Gastrocnemius medialis (tissue), 4 donors: Measurements from ENCODE around the gene MALRD1.

ENCODE experiments used
- POLR2A ChIP-seq, 2 donors: fragments of 450-650 bp; IDR thresholded peaks; one replicate each; pipeline ENCODE4 v1.6.1; 2017; ENCODE audit warnings: antibody characterized with exemption in 2 of 2, mild to moderate bottlenecking in 2 of 2, moderate library complexity in 2 of 2
- TF ChIP-seq, protein P1 (sequence below), 5 experiments: fragments of 450-650 bp in 3 of 5; fragments of 200-600 bp in 2 of 5; sonication (generic) in 2 of 5; IDR thresholded peaks in 4 of 5; conservative IDR thresholded peaks in 1 of 5; 1 replicate in 4 of 5; 2 replicates in 1 of 5; pipeline ENCODE4 v1.5.1; 2016 to 2019; ENCODE audit warnings: antibody characterized with exemption in 5 of 5, mild to moderate bottlenecking in 3 of 5, moderate library complexity in 3 of 5

DNA sequence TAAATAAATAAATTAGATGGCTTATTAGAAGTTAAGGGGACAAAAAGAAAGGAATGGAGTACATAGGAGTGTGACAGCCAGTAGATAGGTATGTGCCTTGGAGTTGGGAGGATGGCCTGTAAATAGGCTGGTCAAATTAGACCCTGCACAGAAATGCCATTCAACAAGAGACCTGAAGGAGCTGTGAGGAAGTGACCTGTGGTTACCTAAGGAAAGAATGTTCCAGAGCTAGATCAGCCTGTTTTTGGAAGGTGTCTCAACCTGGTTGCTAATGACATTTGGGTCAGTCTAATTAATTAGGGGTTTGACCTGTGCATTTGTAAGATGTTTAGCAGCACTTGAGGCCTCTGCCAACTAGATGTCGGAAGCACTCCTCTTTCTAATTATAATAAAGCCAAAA lies 452.4 kb downstream of the MALRD1 start:
- no peak for TF ChIP-seq POLR2A (IDR thresholded peaks at IDR 0.05)
- TF ChIP-seq, protein P1, sequence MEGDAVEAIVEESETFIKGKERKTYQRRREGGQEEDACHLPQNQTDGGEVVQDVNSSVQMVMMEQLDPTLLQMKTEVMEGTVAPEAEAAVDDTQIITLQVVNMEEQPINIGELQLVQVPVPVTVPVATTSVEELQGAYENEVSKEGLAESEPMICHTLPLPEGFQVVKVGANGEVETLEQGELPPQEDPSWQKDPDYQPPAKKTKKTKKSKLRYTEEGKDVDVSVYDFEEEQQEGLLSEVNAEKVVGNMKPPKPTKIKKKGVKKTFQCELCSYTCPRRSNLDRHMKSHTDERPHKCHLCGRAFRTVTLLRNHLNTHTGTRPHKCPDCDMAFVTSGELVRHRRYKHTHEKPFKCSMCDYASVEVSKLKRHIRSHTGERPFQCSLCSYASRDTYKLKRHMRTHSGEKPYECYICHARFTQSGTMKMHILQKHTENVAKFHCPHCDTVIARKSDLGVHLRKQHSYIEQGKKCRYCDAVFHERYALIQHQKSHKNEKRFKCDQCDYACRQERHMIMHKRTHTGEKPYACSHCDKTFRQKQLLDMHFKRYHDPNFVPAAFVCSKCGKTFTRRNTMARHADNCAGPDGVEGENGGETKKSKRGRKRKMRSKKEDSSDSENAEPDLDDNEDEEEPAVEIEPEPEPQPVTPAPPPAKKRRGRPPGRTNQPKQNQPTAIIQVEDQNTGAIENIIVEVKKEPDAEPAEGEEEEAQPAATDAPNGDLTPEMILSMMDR (IDR thresholded peaks at IDR 0.05 in 4 of 5, conservative IDR thresholded peaks at IDR 0.05 in 1 of 5) = no peak
